Peyer's patch (tissue), 4 donors: Measurements from ENCODE around the gene PRSS58. TPM values are rescaled to one million over a fixed set of nuclear protein-coding genes. Genes with fewer than 3 reads are reported as not detected.

ENCODE experiments used
- DNase-seq, 3 donors: peaks; one replicate each; pipeline ENCODE4 v3.0.0-alpha.2; 2017 to 2019
- H3K27ac ChIP-seq, 4 donors: fragments of 200-600 bp; sonication (generic); one replicate each; pipeline ENCODE4 v1.5.1; 2016 to 2019
- H3K27me3 ChIP-seq, 2 donors: fragments of 200-600 bp; sonication (generic); one replicate each; pipeline ENCODE4 v1.5.1; 2019
- H3K36me3 ChIP-seq, 3 donors: fragments of 200-600 bp; sonication (generic); one replicate each; pipeline ENCODE4 v1.5.1; 2016 to 2019
- H3K4me1 ChIP-seq, 4 donors: fragments of 200-600 bp; sonication (generic); one replicate each; pipeline ENCODE4 v1.5.1; 2016 to 2019
- H3K4me3 ChIP-seq, 4 donors: fragments of 200-600 bp; sonication (generic); 1 replicate in 3 of 4; 2 replicates in 1 of 4; pipeline ENCODE4 v1.5.1; 2016 to 2019; ENCODE audit warnings: mild to moderate bottlenecking in 1 of 4
- H3K9me3 ChIP-seq, 4 donors: fragments of 200-600 bp; sonication (generic); one replicate each; pipeline ENCODE4 v1.5.1; 2016 to 2019; ENCODE audit warnings: mild to moderate bottlenecking in 1 of 4
- CTCF ChIP-seq, 6 experiments: fragments of 450-650 bp in 4 of 6; fragments of 200-600 bp in 2 of 6; sonication (generic) in 1 of 6; IDR thresholded peaks; one replicate each; pipeline ENCODE4 v1.5.1; 2017 to 2019; ENCODE audit warnings: antibody characterized with exemption in 6 of 6, mild to moderate bottlenecking in 3 of 6, moderate library complexity in 1 of 6
- POLR2A ChIP-seq, 2 donors: fragments of 450-650 bp; IDR thresholded peaks; one replicate each; pipeline ENCODE4 v1.5.1; 2017; ENCODE audit warnings: antibody characterized with exemption in 2 of 2, mild to moderate bottlenecking in 2 of 2, moderate library complexity in 2 of 2
- total RNA-seq, 4 donors: library from RNA; depleted of rRNA; stranded (reverse); fragments of >200 nt; gene quantifications; one replicate each; pipeline ENCODE4 v1.1.0, GENCODE V29; 2016

PRSS58 gene
- total RNA-seq, 4 donors from 2014 or later: not detected

GRCh38 chr7:142275028-142275427 lies 17.2 kb upstream of the PRSS58 start:
- no peaks in the 10 kb centered on the region for H3K27me3 ChIP-seq
- DNase-seq: no peak
- TF ChIP-seq CTCF (IDR thresholded peaks at IDR 0.05): no peak
- TF ChIP-seq POLR2A (IDR thresholded peaks at IDR 0.05): no peak
- H3K4me3 ChIP-seq: no peak overlapping the region
- H3K4me1 ChIP-seq: no peaks in the 10 kb centered on the region
- no peaks in the 10 kb centered on the region for H3K36me3 ChIP-seq
- no peaks in the 10 kb centered on the region for H3K9me3 ChIP-seq
- H3K27ac ChIP-seq: no peak overlapping the region

- no peaks in the 10 kb centered on the region for H3K4me1 ChIP-seq
- no peak for DNase-seq
- H3K27me3 ChIP-seq: no peaks in the 10 kb centered on the region
- no peak for TF ChIP-seq CTCF (IDR thresholded peaks at IDR 0.05)
- no peak for TF ChIP-seq POLR2A (IDR thresholded peaks at IDR 0.05)
- H3K9me3 ChIP-seq: no peaks in the 10 kb centered on the region
- no peak overlapping the region for H3K4me3 ChIP-seq
- no peak overlapping the region for H3K27ac ChIP-seq
- H3K36me3 ChIP-seq: no peaks in the 10 kb centered on the region
Observed at GRCh38 chr7:142272841-142273240, 15.0 kb upstream of the PRSS58 start.

GRCh38 chr7:142263598-142264380 lies 5.9 kb upstream of the PRSS58 start:
- Histone ChIP-seq H3K27me3 (no peaks in the 10 kb centered on the region), H3K4me3 (no peak overlapping the region), H3K36me3 (no peaks in the 10 kb centered on the region), H3K4me1 (no peaks in the 10 kb centered on the region), H3K27ac (no peak overlapping the region), H3K9me3 (no peaks in the 10 kb centered on the region)
- no peak for TF ChIP-seq POLR2A (IDR thresholded peaks at IDR 0.05)
- no peak for TF ChIP-seq CTCF (IDR thresholded peaks at IDR 0.05)
- DNase-seq: no peak

GRCh38 chr7:142250705-142251104 lies 7.2 kb downstream of the PRSS58 start:
- no peaks in the 10 kb centered on the region for H3K4me1 ChIP-seq
- no peak overlapping the region for H3K4me3 ChIP-seq
- no peaks in the 10 kb centered on the region for H3K27me3 ChIP-seq
- no peaks in the 10 kb centered on the region for H3K36me3 ChIP-seq
- DNase-seq: no peak
- H3K9me3 ChIP-seq: no peaks in the 10 kb centered on the region
- no peak overlapping the region for H3K27ac ChIP-seq
- no peak for TF ChIP-seq POLR2A (IDR thresholded peaks at IDR 0.05)
- TF ChIP-seq CTCF (IDR thresholded peaks at IDR 0.05): no peak

- TF ChIP-seq POLR2A (IDR thresholded peaks at IDR 0.05) (no peak), CTCF (IDR thresholded peaks at IDR 0.05) (no peak)
- Histone ChIP-seq H3K4me3 (no peak overlapping the region), H3K27ac (no peak overlapping the region), H3K9me3 (no peaks in the 10 kb centered on the region), H3K36me3 (no peaks in the 10 kb centered on the region), H3K4me1 (no peaks in the 10 kb centered on the region), H3K27me3 (no peaks in the 10 kb centered on the region)
- DNase-seq: no peak
Observed at GRCh38 chr7:142249918-142250317, 7.9 kb downstream of the PRSS58 start.
